Testis (tissue), 2 donors: ENCODE measurements around the gene LLPH.

ENCODE experiments used
- CTCF ChIP-seq, 3 experiments: fragments of 450-650 bp in 2 of 3; fragments of 200-600 bp in 1 of 3; sonication (generic) in 1 of 3; IDR thresholded peaks; one replicate each; pipeline ENCODE4 v1.5.1; 2016 to 2019; ENCODE audit warnings: antibody characterized with exemption in 3 of 3, mild to moderate bottlenecking in 2 of 3, moderate library complexity in 1 of 3
- POLR2A ChIP-seq: fragments of 450-650 bp; IDR thresholded peaks from one replicate; pipeline ENCODE4 v1.6.1; 2017; ENCODE audit warnings: antibody characterized with exemption, mild to moderate bottlenecking, moderate library complexity

GRCh38 chr12:66152732-66153131 is 22.2 kb upstream of the LLPH start:
- TF ChIP-seq CTCF (IDR thresholded peaks at IDR 0.05), result no peak
- TF ChIP-seq POLR2A, result no peak
